ENCODE measurements around the gene GSX2.
"Not testable (repeated sequence)": the region's sequence is repeated elsewhere in the genome, so short reads cannot be mapped to it uniquely, and the experiment has no call there.

GSX2 gene
- 0 reads per million in 2 donors for total RNA-seq

- DNase-seq: no peak
Observed at GRCh38 chr4:54099748-54100574, at the start of gene GSX2. Gene GSX2, plus strand, starts transcription at chr4:54100163. Its CDS starts 182 bp downstream, at chr4:54100345.

DNA sequence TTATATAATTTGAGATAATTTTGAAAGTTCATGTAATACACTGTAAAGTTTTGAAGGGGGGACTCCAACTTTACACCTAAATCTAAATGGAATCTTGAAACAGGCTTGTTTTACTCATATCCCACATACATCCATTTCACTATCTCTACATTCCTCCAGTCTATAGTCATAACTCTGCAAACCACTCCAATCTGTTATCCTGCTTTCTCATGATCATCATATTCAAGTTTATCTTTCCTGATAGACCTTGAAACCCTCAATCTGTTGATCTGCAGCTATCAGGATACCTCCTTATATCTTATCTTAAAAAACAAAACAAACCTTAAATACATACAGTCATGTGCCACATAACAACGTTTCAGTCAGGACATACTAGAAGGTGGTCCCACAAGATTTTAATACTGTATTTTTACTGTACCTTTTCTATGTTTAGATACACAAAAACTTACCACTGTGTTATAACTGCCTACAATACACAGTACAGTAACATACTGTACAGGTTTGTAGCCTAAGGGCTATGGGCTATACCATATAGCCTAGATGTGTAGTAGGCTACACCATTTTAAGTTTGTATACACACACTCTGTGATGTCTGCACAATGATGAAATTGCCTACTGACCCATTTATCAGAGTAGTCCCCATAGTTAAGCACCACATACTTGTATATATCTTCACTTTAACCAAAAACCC is 49.6 kb upstream of the GSX2 start:
- DNase-seq: no peak

GRCh38 chr4:54053322-54053721 is 46.6 kb upstream of the GSX2 start:
- not testable (repeated sequence) for DNase-seq

- no peak for DNase-seq
Observed at GRCh38 chr4:54054501-54054900, 45.5 kb upstream of the GSX2 start.

DNA sequence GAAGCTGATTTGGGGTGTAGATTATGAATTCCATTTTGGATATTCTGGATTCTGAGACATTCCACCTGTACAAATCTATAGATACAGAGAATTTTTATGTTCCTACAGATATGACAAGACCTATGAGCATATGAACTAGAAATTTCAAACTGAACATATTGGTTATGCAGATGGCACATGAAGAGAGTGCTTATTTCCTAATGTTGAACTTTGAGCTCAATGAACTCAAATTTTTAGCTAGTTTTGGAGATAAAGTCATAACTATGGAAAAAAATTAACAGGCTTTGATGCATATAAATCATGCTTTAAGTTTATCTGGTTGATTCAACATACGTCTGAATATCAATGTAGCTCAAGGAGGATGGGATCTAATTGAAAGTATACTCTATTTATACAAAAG is 44.5 kb upstream of the GSX2 start:
- DNase-seq: no peak

GRCh38 chr4:54056360-54056759 is 43.6 kb upstream of the GSX2 start:
- DNase-seq: no peak

- DNase-seq: no peak
Observed at GRCh38 chr4:54058171-54058570, 41.8 kb upstream of the GSX2 start.

DNA sequence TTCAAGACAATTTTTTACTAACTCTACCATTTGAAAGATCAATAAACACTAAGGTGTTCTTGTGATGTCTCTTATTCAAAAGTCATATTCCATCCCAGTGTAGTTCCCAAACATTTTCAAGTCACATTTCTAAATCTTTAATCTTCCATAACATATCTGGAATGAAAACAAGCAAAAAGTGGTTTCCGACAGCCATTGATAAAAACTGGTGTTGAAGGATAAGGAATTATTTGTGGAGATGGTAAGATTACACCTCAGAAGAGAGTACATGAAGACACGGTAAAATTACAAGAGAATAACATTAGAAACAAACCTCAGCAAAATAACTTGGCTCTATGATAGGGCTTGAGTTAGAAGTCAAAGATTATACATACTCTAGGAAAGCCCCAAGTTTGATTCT is 39.8 kb upstream of the GSX2 start:
- no peak for DNase-seq

- DNase-seq: no peak
Observed at GRCh38 chr4:54061067-54061466, 38.9 kb upstream of the GSX2 start.

GRCh38 chr4:54061873-54062272 is 38.1 kb upstream of the GSX2 start:
- no peak for DNase-seq

DNA sequence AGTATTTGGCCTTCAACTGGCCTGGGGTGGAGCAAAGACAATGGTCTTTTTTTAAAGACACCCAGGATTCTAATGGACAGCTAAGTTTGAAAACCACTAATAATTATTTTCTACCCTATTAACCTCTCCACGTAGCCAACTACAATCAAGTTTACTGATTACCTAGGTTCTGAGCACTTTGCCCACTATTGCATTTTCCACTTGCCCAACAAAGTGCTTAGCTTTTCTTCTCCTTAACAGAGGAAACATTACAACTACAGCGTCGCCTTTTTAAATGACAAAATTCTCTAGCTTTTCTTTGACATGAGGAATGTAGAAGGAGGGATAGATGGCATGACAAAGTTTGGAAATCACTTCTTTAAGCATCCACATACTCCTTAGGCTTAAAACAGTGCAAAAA is 37.6 kb upstream of the GSX2 start:
- DNase-seq: no peak

DNA sequence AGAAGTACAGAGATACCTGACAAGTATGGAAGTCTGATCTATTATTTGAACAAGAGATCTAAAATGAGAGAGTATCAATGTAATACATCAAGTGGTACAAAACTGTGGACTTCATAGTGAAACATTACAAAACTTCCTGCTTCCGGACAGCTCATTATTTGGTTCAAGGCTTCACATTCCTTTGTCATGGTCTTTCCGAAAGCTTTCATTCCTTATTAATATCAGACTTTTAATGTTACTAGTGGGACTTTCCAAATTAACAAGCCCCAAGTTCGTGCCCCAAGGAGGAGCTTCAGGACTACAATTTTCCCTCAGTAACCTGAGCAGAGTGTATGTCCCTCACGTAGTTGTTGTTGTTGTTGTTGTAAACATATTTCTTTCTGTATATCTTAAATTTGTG is 36.7 kb upstream of the GSX2 start:
- DNase-seq: no peak

DNA sequence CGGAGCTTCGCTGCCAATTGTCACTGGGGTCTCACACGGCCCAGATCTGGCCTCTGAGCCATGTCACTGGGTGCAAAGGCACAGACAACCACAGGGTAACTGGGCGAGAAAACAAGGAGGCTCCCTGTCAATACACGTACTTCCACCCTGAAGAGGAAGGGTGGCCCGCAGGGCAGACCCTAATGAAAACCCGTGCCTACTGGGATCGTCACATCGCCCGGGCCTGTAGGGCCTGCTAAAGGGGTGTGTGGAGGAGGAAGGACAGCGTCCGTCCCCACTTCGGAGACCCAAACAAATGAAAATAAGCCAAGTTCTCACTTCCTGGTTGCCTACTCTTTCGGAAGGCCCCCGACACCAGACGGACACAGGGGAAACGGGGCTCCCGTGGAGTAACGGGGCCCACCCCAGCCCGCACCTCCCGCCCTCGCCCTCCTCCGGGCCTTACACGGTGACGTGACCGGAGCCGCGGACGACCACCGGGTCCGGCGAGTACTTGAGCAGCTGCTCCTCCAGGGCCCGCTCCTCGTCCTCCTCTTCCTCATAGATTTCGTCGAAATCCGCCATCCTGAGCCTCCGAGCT is 36.1 kb upstream of the GSX2 start:
- DNase-seq: peak; percentile 23

GRCh38 chr4:54064317-54065111 is 35.4 kb upstream of the GSX2 start, which contains the start of gene CHIC2:
Gene CHIC2, minus strand, starts transcription at chr4:54064605. Its CDS starts 305 bp downstream, at chr4:54064300.
- peak; percentile 96 for DNase-seq

- no peak for DNase-seq
Observed at GRCh38 chr4:54065282-54066087, 34.5 kb upstream of the GSX2 start.

- DNase-seq: no peak
Observed at GRCh38 chr4:54066088-54066415, 33.9 kb upstream of the GSX2 start.

- DNase-seq: no peak
Observed at GRCh38 chr4:54066718-54067129, 33.2 kb upstream of the GSX2 start.

DNA sequence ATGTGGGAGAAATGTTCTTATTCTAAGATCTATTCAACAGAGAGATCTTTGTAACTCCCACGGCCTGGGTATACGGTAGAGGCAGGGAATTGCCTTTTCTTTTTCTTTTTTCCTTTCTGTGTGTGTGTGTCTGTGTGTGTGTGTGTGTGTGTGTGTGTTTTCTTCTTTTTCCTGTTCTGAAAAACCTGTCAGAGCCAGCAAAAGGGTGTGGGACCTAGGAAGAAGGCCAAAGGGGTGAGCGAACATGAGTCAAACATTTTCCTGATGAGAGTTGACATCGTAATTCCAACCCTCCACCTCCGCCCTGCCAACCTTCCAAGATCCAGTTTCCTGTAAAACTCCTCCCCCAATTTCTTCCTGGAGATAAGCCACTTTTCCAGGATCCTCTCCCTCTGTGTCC is 32.8 kb upstream of the GSX2 start:
- no peak for DNase-seq

DNA sequence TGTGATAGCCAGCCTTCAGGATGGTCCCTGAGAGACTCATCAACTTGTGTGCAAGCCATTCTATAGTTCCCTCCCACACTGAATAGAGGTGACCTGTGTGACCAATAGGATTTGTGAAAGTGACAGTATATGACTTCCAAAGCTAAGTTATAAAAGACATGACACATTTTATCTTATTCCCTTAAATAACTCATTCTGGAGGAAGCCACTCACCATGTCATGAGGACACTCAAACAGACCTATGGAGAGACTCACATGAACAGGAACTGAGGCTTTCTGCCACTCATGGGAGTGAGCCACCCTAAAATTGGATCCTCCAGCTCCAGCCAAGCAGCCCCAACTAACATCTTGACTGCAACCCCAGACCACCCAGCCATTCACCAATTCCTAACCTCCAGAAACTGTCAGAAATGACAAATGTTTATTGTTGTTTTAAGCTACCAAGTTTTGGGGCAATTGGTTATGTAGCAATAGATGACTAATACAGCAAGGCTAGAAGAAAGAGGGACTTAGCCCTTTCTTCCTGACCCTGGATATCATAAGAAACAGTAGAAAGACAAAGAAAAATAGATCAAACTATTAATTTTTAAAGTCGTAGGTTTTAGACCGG is 26.6 kb upstream of the GSX2 start:
- no peak for DNase-seq

DNA sequence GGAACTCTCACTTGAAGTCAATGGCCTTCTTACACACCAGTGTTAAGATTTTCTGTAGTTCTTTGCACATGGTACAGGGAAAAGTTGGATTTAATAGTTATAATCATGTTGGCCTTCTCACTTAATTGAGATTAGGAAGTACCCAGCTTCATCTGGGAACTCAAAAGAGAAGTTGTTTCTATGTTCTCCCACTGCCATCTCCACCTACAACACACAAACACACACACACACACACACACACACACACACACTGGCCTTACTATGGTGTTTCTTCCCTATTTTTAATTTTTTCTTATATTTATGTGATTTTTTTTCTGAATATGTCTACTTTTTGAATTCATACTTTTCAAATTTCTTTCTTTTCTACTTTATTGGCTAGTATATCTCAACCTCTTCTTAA is 25.6 kb upstream of the GSX2 start:
- no peak for DNase-seq

DNA sequence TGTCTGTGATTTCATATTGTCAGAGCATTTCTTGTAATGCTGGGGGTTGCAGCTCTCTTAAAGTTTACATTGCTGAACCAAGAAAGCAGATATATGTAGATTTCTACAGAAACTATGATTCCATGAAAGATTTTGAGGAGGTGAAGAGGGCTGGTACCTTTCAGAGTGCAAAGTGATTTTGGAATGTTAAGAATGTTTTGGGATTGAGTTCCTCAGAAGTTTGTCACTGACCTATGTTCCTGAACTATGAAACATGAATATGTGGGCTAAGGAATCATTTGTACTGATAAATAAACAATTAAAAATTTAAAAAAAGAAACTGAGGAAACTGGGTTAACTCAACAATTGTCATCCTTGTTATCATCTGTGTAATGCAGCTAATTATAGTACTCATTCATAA is 23.3 kb upstream of the GSX2 start:
- DNase-seq: no peak

- no peak for DNase-seq
Observed at GRCh38 chr4:54077812-54078211, 22.2 kb upstream of the GSX2 start.

Data from T-helper 9 cell (primary cell).